HT1080 (cell line): Measurements from ENCODE around the gene SHH. TPM values are rescaled to one million over a fixed set of nuclear protein-coding genes. Genes with fewer than 3 reads are reported as not detected.

Source experiments
- DNase-seq: peaks from one replicate; pipeline ENCODE4 v3.0.0-alpha.2; 2015; ENCODE audit warnings: low read depth
- total RNA-seq: library from RNA; depleted of rRNA; stranded (reverse); fragments of >200 nt; shearing (Covaris generic); gene quantifications from 2 replicates; pipeline ENCODE4 v1.2.3, GENCODE V29; 2014

SHH gene
- total RNA-seq, 1 experiment from 2014 or later = not detected

DNA sequence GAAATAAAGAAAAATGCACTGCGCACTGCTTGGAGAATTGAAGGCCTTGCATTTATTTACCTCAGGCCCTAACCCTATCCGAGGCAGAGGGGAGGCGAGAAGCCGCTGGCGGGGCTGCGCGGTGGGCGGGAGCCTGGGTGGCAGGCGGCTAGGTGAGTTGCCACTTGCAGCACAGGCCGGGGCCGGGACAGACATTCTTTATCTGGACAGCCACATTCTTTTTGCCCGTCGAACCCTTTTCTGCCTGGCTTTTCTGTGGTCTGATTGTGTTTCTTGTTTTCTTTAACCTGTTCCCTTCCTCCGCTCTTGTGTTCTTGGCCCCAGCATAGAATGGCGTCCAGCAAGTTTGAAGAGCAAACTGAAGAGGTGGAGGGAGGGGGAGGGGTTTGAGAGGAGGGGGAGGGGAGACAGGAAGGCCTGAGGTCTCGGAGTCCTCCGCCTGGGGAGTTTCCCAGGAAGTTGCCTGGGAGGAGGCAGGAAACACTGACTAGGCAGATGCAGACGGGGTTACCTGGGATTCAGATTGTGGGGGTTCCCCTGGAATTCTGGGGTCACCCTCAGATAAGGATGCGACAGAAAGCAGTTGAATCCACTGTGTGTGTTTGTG, 5.1 kb downstream of the SHH start:
- no peak for DNase-seq

DNA sequence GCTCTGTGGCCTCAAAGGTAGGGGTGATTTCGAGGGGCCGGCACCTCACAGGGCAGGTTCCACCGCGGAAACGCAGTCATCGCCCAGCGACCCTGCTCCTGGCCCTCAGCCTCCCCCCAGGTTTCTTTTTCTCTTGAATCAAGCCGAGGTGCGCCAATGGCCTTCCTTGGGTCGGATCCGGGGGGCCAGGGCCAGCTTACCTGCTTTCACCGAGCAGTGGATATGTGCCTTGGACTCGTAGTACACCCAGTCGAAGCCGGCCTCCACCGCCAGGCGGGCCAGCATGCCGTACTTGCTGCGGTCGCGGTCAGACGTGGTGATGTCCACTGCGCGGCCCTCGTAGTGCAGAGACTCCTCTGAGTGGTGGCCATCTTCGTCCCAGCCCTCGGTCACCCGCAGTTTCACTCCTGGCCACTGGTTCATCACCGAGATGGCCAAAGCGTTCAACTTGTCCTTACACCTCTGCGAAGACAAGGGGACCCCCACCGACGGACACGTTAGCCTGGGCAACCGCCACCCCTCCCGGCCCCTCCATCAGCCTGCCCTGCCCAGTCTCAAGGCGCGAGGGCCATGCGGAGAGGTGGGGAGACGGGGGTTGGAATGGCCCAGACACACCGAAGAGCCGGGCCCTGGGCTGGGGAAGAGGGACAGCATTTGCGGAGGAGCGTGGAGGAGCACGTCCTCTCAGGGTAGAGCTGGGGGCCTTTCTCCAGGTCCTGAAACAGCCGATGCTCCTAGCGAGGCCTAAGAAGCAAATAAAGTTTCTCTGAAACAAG, 6.0 kb downstream of the SHH start:
- no peak for DNase-seq

DNA sequence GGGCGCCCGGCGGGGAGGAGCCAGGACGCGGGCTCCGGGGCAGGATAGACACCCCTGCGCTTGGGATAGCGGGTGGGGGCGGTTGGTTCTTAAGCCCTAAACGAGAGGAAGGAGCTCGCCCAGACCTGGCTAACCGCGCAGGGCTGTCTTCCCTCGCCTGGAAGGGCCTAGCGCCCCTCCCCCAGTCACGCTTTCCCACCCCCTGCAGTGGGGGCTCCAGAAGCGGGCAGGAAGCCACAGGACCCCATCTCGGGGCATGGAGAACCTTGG, 6.5 kb downstream of the SHH start:
- no peak for DNase-seq

DNA sequence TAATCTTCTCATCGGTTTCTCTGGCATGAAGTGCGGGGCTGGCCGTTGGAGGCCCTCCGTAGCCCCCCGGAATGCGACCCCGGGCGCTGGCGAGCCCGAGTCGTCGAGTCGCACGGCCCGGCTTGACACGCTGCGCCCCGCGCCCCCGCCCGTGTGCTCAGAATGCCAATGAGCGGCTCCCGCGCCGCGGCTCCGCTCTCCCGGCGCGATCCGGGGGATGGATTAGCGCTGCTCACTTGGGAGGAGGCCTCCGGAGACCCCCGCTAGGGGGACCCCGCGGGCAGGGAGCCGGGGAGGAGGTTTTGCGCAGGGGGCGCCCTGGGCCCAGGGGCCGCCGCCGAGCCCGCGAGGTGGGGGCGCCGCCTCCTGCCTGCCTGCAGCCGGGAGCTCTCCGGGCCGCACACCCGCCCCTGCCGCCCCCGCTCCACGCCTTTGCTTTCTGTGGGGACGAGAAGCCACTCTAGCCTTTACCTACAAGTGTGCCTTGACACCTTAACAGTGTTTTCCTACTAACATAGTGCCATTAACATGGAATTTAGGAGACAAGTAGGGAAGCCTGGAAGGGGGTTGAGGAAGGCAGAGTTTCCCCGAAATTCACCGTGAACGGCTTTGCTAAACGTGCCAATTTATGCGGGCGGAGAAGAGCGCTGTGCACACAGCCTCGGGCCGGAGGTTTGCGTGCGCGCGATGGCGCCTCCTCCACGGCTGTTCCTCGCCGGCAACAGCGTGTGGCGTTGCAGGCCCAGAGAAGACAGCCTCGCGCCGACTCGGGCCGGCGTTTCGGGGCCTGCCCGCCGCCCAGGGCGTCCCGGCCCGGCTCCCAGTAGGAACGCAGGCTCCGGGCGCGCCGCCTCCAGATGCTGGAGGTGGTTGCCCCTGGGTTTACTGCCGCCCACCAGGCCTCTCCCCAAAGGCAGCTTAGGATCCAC, 7.1 kb downstream of the SHH start:
- DNase-seq = peak; percentile 36

DNA sequence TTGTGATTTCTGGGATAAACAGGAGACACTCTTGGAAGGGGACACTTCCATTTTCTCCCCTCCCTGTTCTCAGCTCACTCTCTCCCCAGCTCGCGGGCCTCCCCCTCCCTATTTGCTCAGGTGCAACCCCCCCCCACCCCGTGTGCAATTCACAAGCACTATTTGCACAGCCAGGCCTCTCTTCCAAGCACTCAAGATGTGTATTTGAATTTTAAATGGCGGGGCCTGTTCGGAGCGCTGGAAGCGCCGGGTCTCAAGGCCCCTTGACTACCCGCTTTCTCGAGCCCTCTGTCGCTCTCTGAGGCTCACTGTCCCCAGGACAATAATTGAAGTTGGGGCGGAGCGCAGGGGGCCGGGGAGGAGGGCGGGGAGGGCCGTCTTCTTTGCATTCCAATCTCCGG, 7.8 kb downstream of the SHH start:
- DNase-seq = no peak

DNA sequence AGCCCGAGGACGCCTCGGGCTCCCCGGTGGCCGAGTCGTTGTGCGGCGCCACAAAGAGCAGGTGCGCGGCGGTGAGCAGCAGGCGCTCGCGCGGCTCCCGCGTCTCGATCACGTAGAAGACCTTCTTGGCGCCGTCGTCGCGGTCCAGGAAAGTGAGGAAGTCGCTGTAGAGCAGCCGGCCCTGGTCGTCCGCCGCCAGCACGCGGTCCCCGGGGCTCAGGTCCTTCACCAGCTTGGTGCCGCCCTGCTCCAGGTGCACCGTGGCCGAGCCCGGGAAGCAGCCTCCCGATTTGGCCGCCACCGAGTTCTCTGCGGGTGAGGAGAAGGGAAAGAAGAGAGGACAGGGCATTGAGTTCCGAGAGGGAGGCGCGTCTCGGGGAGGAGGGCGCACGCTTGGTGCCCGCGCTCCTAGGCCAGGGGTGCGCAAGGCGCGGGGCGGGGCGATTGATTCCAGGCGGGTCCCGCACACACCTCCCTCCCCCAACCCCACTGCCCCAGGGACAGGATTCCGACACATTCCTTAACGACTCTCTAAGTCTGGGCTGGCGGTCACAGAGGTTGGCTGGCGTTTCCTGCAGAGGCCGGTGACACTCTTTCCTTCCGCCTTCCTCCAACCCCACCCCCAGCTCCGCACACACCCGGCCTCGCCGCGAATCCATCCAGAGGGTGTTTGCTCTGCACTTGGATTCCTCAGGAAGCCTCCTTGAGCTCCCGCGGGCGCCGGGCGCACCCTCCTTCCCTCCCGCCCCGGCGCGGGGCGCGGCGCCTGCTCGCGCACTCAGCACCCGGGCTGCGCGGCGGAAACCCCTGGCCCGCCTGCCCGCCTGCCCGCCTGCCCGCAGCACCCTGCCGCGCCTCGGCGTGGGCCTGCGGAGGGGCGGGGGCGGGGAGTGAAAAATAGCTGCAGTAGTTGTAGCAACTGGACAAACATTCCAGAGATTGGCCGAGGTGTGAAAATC, 8.6 kb downstream of the SHH start:
- no peak for DNase-seq

DNA sequence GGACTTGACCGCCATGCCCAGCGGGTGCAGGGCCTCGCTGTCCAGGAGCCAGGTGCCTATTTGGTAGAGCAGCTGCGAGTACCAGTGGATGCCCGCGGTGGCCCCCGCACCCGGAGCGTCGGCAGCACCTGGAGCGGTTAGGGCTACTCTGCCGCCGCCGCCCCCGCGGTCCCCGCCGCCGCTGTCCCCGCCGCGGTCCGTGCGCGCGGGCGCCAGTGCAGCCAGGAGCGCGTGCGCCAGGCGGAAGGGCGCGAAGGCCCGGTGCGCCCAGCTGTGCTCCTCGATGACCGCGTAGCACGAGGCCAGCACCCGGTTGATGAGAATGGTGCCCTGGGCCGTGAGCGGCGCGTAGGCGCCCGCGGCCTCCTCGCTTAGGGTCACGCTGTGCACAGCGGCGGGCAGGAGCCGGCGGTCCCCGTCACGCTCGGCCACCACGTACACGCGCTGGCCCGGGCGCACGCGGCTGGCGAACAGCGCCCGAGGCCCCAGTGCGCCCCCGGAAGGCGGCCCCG, 9.3 kb downstream of the SHH start:
- DNase-seq = no peak

DNA sequence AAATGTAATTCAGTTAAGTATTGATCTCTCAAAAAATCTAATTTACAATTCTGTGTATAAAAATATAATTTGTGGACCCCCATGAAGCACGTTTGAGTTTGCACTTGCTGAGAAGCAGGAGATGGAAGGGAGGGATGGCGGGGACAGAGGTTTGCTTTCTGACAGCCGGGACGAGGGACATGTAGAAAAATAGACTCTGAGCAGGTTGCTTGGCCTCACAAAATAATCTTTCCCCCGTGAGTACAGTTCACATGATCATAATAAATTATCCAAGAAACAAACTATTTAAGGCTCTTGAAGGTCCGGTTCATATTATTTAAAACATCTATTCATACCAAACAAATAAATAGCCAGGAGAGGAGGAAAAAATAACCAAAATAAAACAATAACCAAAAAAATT, 10.0 kb downstream of the SHH start:
- no peak for DNase-seq

DNA sequence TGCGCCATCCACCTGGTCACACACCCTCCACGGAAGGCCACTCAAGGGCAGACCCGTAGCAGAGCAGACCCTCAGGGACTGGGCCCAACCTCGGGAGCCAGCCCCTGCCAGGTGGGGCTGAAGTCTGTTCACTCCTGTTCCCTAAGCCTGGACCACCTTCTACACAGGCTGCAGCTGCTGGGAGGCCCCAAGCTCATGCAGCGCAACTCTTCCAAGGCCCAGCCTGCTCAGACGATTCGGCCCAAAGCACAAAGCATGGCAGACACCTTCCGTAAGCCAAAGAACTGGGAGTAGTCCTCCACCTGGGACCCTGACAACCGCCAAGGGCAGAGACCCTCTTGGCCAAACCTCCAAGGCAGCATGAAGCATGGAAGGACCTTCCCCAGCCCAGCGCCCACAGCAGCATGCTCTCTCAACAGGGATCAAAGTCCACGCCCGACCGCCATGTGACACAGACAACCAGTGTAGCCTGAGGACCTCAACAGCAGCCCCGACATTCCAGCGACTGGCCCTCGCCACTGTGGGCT, 11.5 kb downstream of the SHH start:
- DNase-seq = no peak

DNA sequence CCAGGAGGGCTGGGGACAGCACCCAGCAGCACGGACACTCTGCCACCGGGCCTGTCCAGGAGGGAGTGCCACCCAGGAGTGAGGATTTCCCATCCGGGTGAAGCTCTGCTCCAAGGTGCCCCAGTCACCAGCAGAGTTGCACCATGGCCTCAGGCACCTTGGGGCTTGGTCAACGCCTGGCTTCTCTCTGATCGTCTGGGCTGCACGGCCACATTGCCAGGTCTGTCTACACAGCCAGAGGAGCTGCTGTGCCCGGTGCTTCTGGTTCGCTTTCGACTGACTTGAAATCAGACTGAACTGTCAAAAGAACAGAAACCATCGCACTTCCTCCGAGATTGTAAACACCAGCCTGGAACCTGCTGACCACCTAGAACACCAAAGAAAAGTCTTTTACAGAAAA, 12.0 kb downstream of the SHH start:
- DNase-seq = no peak

DNA sequence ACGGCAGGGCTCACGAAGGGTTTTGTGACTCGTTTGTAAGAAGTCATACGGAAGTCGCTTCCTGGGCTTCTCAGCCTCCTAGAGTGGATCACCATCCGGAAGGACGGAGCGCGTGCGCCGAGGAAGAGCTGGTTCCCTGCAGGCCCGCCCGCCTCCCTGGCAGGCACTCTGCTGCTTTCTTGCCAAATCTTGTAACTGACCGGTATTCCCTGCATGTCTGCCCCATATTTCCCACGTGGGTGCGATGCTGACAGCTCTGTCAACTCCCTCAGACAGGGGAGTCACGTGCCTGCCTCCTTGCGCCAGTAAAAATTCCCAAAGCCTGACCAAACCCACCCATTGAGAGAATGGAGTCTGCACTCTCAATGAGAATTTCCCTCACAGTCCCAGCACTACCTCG, 12.7 kb downstream of the SHH start:
- DNase-seq = no peak

DNA sequence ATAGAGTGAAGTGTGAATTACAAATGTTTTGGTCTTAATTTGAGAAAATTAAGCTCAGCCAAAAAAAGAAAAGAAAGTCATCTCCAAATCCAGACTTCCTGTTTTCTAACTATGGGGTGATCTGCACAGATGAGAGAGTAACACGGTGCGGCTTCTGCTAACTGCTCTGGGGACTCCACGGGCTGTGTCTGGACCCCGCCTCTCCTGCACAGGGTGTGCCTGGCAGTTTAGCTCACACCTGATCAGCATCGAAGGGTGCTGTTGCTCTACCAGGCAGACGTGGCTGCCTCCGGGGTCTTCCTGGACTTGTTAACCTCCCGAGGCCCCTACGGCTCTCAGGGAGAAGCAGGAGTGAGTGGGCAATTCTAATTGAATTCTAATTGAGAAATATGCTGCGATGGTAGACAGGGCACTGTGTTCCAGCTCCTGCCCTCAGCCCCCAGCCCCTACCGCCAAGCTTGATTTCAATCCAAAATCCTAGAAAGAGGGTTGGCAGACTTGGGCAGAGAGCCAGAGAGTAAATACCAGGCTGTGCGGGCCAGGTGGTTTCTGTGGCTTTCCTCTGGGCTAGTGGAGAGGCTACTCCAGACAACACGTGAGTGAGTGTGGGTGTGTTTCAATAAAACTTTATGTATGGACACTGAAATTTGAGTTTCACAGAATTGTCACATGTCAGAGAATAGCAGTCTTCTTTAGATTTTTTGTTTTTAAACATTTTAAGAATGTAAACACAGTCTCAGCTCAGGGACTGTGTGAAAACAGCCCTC, 13.4 kb downstream of the SHH start:
- no peak for DNase-seq

DNA sequence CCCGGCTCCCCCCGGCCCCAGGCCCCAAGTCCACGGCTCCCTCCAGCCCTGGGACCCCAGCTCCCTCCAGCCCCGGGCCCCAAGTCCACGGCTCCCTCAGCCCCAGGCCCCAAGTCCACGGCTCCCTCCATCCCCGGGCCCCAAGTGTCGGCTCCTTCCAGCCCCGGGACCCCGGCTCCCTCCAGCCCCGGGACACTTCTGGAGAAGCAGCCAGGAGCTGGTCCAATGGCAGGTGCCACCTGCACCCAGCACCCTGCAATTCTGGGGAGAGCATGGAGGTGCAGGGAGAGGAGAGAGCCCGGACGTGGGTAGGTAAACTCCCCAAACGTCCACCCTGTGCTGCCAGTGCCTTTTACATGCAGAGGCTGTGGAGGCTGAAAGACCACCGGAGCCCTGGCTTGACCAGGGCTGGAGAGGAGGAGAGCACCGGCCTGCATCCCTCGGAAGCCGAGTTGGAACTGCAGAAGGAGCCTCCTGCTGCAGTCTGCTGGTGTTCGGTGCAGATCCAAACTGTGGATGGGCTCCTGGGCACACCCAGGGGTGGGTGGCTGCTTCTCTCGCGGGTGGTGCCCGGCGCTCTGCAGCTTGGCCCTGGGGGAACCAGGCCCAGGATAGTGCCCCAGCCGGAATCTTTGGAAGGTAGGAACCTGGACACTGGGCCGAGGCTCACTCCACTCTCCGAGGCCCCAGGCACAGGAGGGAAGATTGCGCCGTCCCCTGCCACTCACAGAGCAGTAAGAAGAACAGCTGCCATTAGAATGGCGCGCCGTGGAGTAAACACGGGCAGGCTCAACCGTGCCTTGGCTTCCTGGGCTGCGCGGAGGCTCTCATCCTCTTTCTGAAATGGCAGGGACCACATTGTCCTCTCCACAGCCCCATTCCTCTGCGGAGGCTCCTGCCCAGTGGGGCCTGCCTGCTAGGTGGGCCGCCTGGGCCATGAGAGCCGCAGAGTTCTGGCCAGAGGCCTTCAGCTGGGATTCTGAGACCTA, 14.7 kb downstream of the SHH start:
- DNase-seq = no peak

DNA sequence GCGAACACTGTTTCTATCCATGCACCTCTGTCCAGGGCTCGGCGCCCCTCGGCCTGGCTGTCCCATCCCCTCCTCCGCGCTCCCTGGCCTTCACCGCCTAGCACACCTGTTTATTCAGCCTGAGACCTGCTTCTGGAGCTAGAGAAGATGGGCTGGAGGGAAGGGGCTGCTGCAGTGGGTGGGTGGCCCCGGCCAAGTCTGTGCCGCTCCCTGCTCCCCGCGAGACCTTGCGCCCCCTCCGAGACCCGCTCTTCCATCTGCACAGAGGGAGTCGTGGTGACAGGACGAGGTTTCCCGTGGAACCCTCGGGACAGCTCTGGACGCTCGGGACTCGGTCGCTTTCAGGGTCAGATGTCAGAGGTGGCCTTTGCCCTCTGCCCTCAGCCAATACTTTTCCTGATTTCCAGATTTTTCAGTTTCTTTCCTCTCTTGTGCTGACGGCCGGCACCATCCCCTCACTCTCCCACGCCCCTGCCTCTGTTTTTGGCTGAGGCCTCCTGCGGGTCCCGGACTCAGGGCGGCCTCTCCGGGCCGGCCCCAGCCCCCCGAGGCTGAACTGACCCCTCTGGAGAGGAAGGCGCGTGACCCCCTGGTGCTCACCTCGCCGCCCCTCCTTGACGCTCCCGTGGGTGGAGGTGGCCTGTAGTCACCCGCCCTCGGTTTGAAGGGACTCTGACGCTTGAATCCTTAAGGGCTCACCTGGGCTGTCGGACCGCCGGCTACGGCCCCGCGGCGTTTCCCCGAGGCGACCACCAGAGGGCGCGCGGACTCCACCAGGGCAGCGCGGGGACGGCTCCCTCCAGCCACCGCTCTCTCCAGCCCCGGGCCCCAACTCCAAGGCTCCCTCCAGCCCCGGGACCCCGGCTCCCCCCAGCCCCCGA, 15.6 kb downstream of the SHH start:
- peak; percentile 37 for DNase-seq

DNA sequence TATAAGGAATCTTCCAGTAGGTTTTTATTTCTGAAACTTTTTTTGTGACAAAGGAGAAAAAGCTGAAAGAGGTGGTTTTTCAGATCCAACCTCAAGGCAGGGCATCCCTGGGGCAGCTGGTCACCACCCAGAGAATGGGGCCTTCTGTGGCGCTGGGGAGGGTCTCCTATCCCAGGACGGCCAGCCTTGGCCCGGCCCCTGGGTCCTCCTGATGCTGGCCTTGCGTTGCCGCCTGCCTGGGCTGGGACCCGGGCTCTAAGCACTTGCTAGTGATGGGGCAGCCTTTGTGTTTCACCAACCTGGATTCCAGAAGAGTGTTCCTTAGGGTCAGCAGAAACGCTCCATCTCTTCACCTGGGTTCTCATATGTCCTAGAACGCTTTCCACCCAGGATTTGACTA, 16.3 kb downstream of the SHH start:
- DNase-seq = no peak

DNA sequence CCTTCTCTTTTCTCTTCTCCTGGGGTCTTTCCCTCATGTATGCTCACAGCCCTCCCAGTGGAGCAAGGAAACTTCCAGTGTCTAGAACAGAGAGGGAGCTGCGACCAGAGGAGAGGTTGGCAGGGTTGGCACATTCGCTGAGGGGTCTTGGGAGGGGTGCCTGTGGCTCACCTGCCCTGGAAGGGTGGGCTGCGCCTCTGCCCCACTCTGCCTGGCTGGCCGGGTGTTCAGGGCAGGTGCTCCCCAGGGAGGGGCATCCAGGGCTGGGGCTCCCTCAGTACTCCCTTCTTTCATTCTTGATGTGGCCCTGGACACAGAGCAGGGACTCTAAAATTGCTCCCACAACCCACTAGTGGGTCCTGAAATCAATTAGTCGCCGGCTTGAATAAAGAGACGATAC, 16.9 kb downstream of the SHH start:
- DNase-seq = no peak

DNA sequence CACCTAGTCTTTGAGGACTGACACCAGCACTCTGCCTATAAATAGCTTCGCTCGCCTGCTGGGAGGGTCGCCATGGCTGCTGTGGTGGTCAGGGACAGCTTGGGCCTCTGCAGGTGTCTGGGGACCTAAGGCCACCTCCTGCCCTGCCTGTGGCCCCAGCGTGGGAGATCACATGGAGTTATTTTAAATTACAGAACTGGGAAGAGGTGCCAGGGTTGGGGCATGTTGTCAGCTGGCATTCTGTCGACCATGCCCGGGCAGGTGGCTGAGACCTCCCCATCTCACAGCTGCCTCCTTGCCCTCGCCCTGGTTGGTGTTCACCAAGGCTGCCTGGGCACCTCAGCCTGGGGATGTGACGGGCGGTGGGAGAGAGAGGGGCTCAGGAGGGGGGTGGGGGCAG, 18.1 kb downstream of the SHH start:
- DNase-seq = no peak

DNA sequence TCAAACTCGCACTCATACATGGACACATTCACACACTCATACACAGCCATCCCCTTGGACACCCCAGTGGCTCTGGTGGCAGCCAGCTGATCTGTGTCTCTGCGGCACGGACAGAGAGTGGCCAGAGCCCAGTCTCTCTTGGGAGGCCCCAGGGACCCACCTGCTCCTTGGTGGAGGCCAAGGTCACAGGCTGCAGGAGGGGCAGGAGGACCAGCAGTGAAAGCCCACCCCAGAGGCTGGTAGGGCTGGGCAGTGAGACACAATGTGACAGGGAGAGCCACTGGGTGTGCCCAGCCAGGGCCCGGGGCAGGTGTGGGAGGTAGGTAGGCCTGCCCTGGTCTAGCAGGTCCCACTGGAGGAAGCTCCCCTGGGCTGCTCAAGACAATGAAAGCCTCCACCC, 18.5 kb downstream of the SHH start:
- no peak for DNase-seq
